ENCODE results near the gene TUBB3.

TUBB3 gene

GRCh38 chr16:89981414-89981813 lies 58.3 kb downstream of the TUBB3 start:
- no peak overlapping the region for H3K4me3 ChIP-seq (ENCODE audit: low read depth, low read length)
- peak; percentile 83 for DNase-seq (ENCODE audit: low read depth)
- TF ChIP-seq CTCF (IDR thresholded peaks at IDR 0.05; ENCODE audit: insufficient read depth, low read depth, low read length, missing control alignments) = no peak

GRCh38 chr16:89982318-89982717 lies 59.2 kb downstream of the TUBB3 start:
- no peak overlapping the region for H3K4me3 ChIP-seq (ENCODE audit: low read depth, low read length)
- DNase-seq (ENCODE audit: low read depth) = no peak
- no peak for TF ChIP-seq CTCF (IDR thresholded peaks at IDR 0.05; ENCODE audit: insufficient read depth, low read depth, low read length, missing control alignments)

- DNase-seq (ENCODE audit: low read depth) = no peak
- no peak overlapping the region for H3K4me3 ChIP-seq (ENCODE audit: low read depth, low read length)
- no peak for TF ChIP-seq CTCF (IDR thresholded peaks at IDR 0.05; ENCODE audit: insufficient read depth, low read depth, low read length, missing control alignments)
Observed at GRCh38 chr16:89983536-89983935, 60.4 kb downstream of the TUBB3 start.

- no peak for TF ChIP-seq CTCF (IDR thresholded peaks at IDR 0.05; ENCODE audit: insufficient read depth, low read depth, low read length, missing control alignments)
- no peak for DNase-seq (ENCODE audit: low read depth)
- H3K4me3 ChIP-seq (ENCODE audit: low read depth, low read length) = no peak overlapping the region
Observed at GRCh38 chr16:89984216-89984615, 61.1 kb downstream of the TUBB3 start.

- no peak overlapping the region for H3K4me3 ChIP-seq (ENCODE audit: low read depth, low read length)
- TF ChIP-seq CTCF (IDR thresholded peaks at IDR 0.05; ENCODE audit: insufficient read depth, low read depth, low read length, missing control alignments) = no peak
- DNase-seq (ENCODE audit: low read depth) = no peak
Observed at GRCh38 chr16:89985219-89985618, 62.1 kb downstream of the TUBB3 start.

Measured in GM12865 (cell line).